HUES48 (cell line): ENCODE data around the gene DMRTA2.

Source experiments
- H3K27ac ChIP-seq: one replicate; pipeline ENCODE4 v1.7.0; 2013; ENCODE audit warnings: low read depth, low read length, inconsistent platforms
- H3K27me3 ChIP-seq: 2 replicates; pipeline ENCODE4 v1.6.1; 2013; ENCODE audit warnings: mild to moderate bottlenecking, low read length; ENCODE audit not compliant: control insufficient read depth, insufficient read depth
- H3K36me3 ChIP-seq: 2 replicates; pipeline ENCODE4 v1.6.1; 2013; ENCODE audit warnings: low read length; ENCODE audit not compliant: control insufficient read depth, insufficient read depth
- H3K4me1 ChIP-seq: 2 replicates; pipeline ENCODE4 v1.6.1; 2013; ENCODE audit warnings: mild to moderate bottlenecking, low read length; ENCODE audit not compliant: control insufficient read depth, insufficient read depth
- H3K4me3 ChIP-seq: 2 replicates; pipeline ENCODE4 v1.5.1; 2013; ENCODE audit warnings: mild to moderate bottlenecking, low read depth, low read length
- H3K9ac ChIP-seq: 2 replicates; pipeline ENCODE4 v1.6.1; 2013; ENCODE audit warnings: mild to moderate bottlenecking, low read depth, low read length, moderate library complexity
- H3K9me3 ChIP-seq: 2 replicates; pipeline ENCODE4 v1.6.1; 2013; ENCODE audit warnings: low read length; ENCODE audit not compliant: control insufficient read depth, insufficient read depth

Gene DMRTA2

DNA sequence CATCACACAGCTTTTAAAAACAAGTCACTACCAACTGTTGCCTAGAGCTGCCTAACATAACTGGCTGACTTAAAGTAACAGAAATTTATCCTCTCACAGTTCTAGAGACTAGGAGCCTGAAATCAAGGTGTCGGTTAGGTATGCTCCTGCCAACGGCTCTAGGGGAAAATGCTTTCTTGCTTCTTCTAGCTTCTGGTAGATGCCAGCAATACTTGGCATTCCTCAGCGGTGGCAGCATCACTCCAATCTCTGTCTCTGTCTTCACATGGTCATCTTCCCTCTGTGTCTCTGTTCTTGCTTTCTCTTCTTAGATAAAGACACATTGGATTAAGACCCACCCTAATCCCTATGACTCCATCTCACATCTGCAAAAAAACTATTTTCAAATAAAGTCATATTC is 51.5 kb downstream of the DMRTA2 start:
- peaks cover 8% of the 10 kb centered on the region for H3K4me1 ChIP-seq
- H3K27me3 ChIP-seq = peaks cover 27% of the 10 kb centered on the region
- H3K9ac ChIP-seq = no peak overlapping the region
- no peak overlapping the region for H3K27ac ChIP-seq
- H3K9me3 ChIP-seq = no peaks in the 10 kb centered on the region
- H3K36me3 ChIP-seq = no peaks in the 10 kb centered on the region
- H3K4me3 ChIP-seq = no peak overlapping the region

DNA sequence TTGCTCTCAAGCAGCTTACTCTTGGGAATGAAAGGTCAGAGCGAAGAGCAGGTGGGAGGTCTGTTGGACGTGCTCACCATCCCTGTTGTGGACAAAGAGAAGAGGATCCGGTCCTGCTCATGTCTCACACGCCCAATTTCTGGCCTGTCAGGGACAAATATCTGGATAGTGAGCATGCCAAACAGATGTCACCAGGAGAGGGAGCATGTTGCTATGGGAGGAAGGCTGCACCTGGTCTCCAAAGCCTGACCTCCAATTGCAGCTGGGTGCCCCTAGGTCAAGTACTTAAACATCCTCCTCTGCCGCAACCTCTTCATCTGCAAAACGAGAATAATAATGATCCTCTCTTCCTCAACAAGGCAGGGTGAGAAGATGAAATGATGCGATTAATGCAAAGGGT is 53.4 kb downstream of the DMRTA2 start:
- Histone ChIP-seq H3K9me3 (no peaks in the 10 kb centered on the region), H3K36me3 (no peaks in the 10 kb centered on the region), H3K4me3 (no peak overlapping the region), H3K27me3 (peaks cover 35% of the 10 kb centered on the region), H3K27ac (no peak overlapping the region), H3K4me1 (peaks cover 8% of the 10 kb centered on the region), H3K9ac (no peak overlapping the region)

DNA sequence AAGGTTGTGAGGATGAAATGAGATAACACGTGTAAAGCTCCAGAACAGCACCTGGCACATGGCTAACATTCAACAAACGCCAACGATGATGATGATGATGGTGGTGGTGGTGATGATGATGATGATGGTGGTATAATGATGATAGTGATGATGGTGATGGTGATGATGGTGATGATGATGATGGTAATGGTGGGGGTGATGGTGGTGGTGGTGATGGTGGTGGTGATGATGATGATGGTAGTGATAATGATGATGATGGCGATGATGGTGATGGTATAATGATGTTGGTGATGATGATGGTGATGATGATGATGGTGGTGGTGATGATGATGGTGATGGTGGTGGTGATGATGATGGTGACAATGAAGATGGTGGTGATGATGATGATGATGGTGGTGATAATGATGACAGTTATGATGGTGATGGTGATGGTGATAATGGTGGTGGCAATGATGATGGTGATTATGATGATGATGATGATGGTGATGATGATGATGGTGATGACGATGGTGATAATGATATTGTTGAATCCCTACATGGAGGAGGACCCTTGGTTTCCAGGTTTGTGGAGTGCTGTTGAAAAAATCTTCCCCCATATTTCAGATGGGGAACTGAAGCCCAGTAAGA is 54.1 kb downstream of the DMRTA2 start:
- Histone ChIP-seq H3K27me3 (peaks cover 35% of the 10 kb centered on the region), H3K4me3 (no peak overlapping the region)

GRCh38 chr1:50368179-50369007 is 54.9 kb downstream of the DMRTA2 start:
- no peak overlapping the region for H3K9ac ChIP-seq
- peaks cover 5% of the 10 kb centered on the region for H3K4me1 ChIP-seq
- no peak overlapping the region for H3K27ac ChIP-seq
- H3K27me3 ChIP-seq = peaks cover 35% of the 10 kb centered on the region
- no peak overlapping the region; the same call in 1 of the 2 replicates for H3K4me3 ChIP-seq
- no peaks in the 10 kb centered on the region for H3K36me3 ChIP-seq
- H3K9me3 ChIP-seq = no peaks in the 10 kb centered on the region

More for the DNA sequence above, 54.1 kb downstream of the DMRTA2 start:
- H3K4me1 ChIP-seq = peaks cover 8% of the 10 kb centered on the region
- H3K27ac ChIP-seq = no peak overlapping the region
- H3K9ac ChIP-seq = no peak overlapping the region
- no peaks in the 10 kb centered on the region for H3K36me3 ChIP-seq
- H3K9me3 ChIP-seq = no peaks in the 10 kb centered on the region
